WTC11 (cell line): ENCODE measurements around the gene CNOT6. TPM values are rescaled to one million over a fixed set of nuclear protein-coding genes. Genes with fewer than 3 reads are reported as not detected.

Experiments
- ATAC-seq: fragments of 200-7000 bp; cut with Tn5 transposase; 2 replicates; pipeline ENCODE4 v1.10.0; 2021; ENCODE audit warnings: mild to moderate bottlenecking, moderate library complexity
- CTCF ChIA-PET: fragments of 300-600 bp; sonication (Branson Sonifier 250); formaldehyde crosslinking; loops from one replicate; lab custom pipeline; 2021; ENCODE audit warnings: antibody characterized with exemption; lab: Charles Lee
- POLR2A ChIA-PET: fragments of 350-600 bp; sonication (Branson Sonifier 250); formaldehyde crosslinking; loops from one replicate; lab custom pipeline; 2021; ENCODE audit warnings: antibody characterized with exemption; lab: Charles Lee
- DNase-seq: peaks from one replicate; pipeline ENCODE4 v3.0.0; 2021; ENCODE audit warnings: low spot score
- H3K27ac Mint-ChIP-seq: 2 replicates; pipeline ENCODE4 v1.8.0; 2021; ENCODE audit warnings: mixed read lengths
- H3K27me3 Mint-ChIP-seq: 2 replicates; pipeline ENCODE4 v1.8.0; 2021; ENCODE audit warnings: low read depth, mild to moderate bottlenecking, moderate library complexity, mixed read lengths
- H3K36me3 Mint-ChIP-seq: 2 replicates; pipeline ENCODE4 v1.8.0; 2021; ENCODE audit warnings: mixed read lengths
- H3K4me1 Mint-ChIP-seq: 2 replicates; pipeline ENCODE4 v1.8.0; 2022; ENCODE audit warnings: mixed read lengths
- H3K4me3 Mint-ChIP-seq: 2 replicates; pipeline ENCODE4 v1.8.0; 2021; ENCODE audit warnings: mild to moderate bottlenecking, moderate library complexity, mixed read lengths
- H3K9me3 Mint-ChIP-seq: 2 replicates; pipeline ENCODE4 v1.8.0; 2021; ENCODE audit warnings: mixed read lengths
- ATF1 ChIP-seq: sonication (generic); formaldehyde crosslinking; IDR thresholded peaks from 2 replicates; pipeline ENCODE4 v1.8.1; 2023; ENCODE audit warnings: mild to moderate bottlenecking, moderate library complexity, missing genetic modification reagents
- FOXP1 ChIP-seq: sonication (generic); formaldehyde crosslinking; IDR thresholded peaks from 2 replicates; pipeline ENCODE4 v1.8.0; 2022; ENCODE audit warnings: missing genetic modification reagents, mild to moderate bottlenecking, moderate library complexity, borderline replicate concordance
- KAT7 ChIP-seq: sonication (generic); formaldehyde crosslinking; IDR thresholded peaks from 2 replicates; pipeline ENCODE4 v1.8.1; 2023; ENCODE audit warnings: missing genetic modification reagents, mild to moderate bottlenecking, borderline replicate concordance
- NFE2L1 ChIP-seq: sonication (generic); formaldehyde crosslinking; IDR thresholded peaks from 2 replicates; pipeline ENCODE4 v1.8.1; 2023; ENCODE audit warnings: missing genetic modification reagents
- NR3C1 ChIP-seq: sonication (generic); formaldehyde crosslinking; conservative IDR thresholded peaks from 2 replicates; pipeline ENCODE4 v1.8.1; 2023; ENCODE audit warnings: low read depth, mild to moderate bottlenecking, missing genetic modification reagents
- RORB ChIP-seq: fragments of 250-450 bp; sonication (Bioruptor Pico); IDR thresholded peaks from 2 replicates; pipeline ENCODE4 v1.9.0; 2021; ENCODE audit warnings: mild to moderate bottlenecking
- SOX15 ChIP-seq: fragments of 250-450 bp; sonication (Bioruptor Pico); IDR thresholded peaks from 2 replicates; pipeline ENCODE4 v1.9.0; 2021; ENCODE audit warnings: mild to moderate bottlenecking
- SP1 ChIP-seq: sonication (generic); formaldehyde crosslinking; conservative IDR thresholded peaks from 2 replicates; pipeline ENCODE4 v1.8.1; 2022; ENCODE audit warnings: missing genetic modification reagents
- TEAD4 ChIP-seq: sonication (generic); formaldehyde crosslinking; IDR thresholded peaks from 2 replicates; pipeline ENCODE4 v1.8.0; 2022; ENCODE audit warnings: mild to moderate bottlenecking, missing genetic modification reagents
- TP53 ChIP-seq: sonication (generic); formaldehyde crosslinking; IDR thresholded peaks from 2 replicates; pipeline ENCODE4 v1.8.1; 2023; ENCODE audit warnings: mild to moderate bottlenecking, missing genetic modification reagents
- ZNF232 ChIP-seq: sonication (generic); formaldehyde crosslinking; IDR thresholded peaks from 2 replicates; pipeline ENCODE4 v1.8.0; 2022; ENCODE audit warnings: mild to moderate bottlenecking, missing genetic modification reagents
- total RNA-seq: library from RNA; stranded (reverse); gene quantifications from 3 replicates; pipeline ENCODE4 v1.2.3, GENCODE V29; 2021
- TF ChIP-seq, protein P1 (sequence below): sonication (generic); formaldehyde crosslinking; IDR thresholded peaks from 2 replicates; pipeline ENCODE4 v1.8.0; 2022; ENCODE audit warnings: mild to moderate bottlenecking, missing genetic modification reagents
- TF ChIP-seq, protein P2 (sequence below): sonication (generic); formaldehyde crosslinking; IDR thresholded peaks from 2 replicates; pipeline ENCODE4 v1.8.1; 2022; ENCODE audit warnings: mild to moderate bottlenecking, missing genetic modification reagents, moderate library complexity, borderline replicate concordance
- TF ChIP-seq, protein P3 (sequence below): sonication (generic); formaldehyde crosslinking; conservative IDR thresholded peaks from 2 replicates; pipeline ENCODE4 v1.8.1; 2023; ENCODE audit warnings: mild to moderate bottlenecking, low read depth, missing genetic modification reagents, moderate library complexity
- TF ChIP-seq, protein P4 (sequence below): fragments of 250-450 bp; sonication (Bioruptor Pico); IDR thresholded peaks from 2 replicates; pipeline ENCODE4 v1.9.0; 2021; ENCODE audit warnings: moderate library complexity, mild to moderate bottlenecking, inconsistent platforms, borderline replicate concordance
- TF ChIP-seq, protein P5 (sequence below): fragments of 250-450 bp; sonication (Bioruptor Pico); IDR thresholded peaks from 2 replicates; pipeline ENCODE4 v1.9.0; 2021; ENCODE audit warnings: mild to moderate bottlenecking
- TF ChIP-seq, protein P6 (sequence below): sonication (generic); formaldehyde crosslinking; IDR thresholded peaks from 2 replicates; pipeline ENCODE4 v1.8.1; 2023; ENCODE audit warnings: mild to moderate bottlenecking, missing genetic modification reagents, borderline replicate concordance
- TF ChIP-seq, protein P7 (sequence below): sonication (generic); formaldehyde crosslinking; IDR thresholded peaks from 2 replicates; pipeline ENCODE4 v1.8.0; 2022; ENCODE audit warnings: mild to moderate bottlenecking, missing genetic modification reagents
- TF ChIP-seq, protein P8 (sequence below): fragments of 250-450 bp; sonication (Bioruptor Pico); IDR thresholded peaks from 2 replicates; pipeline ENCODE4 v1.8.0; 2021; ENCODE audit warnings: mild to moderate bottlenecking

Gene CNOT6
- total RNA-seq, 1 experiment from 2014 or later = 41.0 TPM

DNA sequence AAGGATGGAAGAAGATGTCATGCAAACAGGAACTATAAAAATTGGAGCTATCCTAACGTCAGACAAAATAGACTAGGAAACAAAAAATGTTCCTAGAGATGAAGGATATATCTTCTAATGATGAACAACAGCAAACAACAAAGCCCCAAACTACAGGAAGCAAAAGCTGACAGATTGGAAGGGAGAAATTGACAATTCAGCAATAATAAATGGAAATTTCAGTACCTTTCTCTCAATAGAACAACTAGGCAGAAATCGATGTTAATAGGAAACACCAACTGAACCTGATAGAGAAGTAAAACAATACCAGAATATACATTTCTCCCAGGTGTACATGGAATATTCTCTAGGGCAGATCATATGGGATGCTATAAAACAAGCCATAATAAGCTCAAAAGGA is 89.6 kb downstream of the CNOT6 start:
- Mint-ChIP-seq H3K27me3 (peaks cover 8% of the 10 kb centered on the region), H3K4me1 (no peaks in the 10 kb centered on the region), H3K4me3 (no peak overlapping the region), H3K27ac (no peak overlapping the region), H3K36me3 (no peaks in the 10 kb centered on the region), H3K9me3 (no peaks in the 10 kb centered on the region)
- no peak for DNase-seq
- TF ChIP-seq ZNF232 (no peak), ATF1 (CRISPR knock-in tag) (no peak), SP1 (CRISPR knock-in tag) (no peak), TEAD4 (CRISPR knock-in tag) (no peak), NR3C1 (CRISPR knock-in tag) (no peak), NFE2L1 (CRISPR knock-in tag) (no peak), TP53 (CRISPR knock-in tag) (no peak), RORB (no peak), KAT7 (CRISPR knock-in tag) (no peak), SOX15 (CRISPR knock-in tag) (no peak), FOXP1 (CRISPR knock-in tag) (no peak)
- TF ChIP-seq, protein P1, sequence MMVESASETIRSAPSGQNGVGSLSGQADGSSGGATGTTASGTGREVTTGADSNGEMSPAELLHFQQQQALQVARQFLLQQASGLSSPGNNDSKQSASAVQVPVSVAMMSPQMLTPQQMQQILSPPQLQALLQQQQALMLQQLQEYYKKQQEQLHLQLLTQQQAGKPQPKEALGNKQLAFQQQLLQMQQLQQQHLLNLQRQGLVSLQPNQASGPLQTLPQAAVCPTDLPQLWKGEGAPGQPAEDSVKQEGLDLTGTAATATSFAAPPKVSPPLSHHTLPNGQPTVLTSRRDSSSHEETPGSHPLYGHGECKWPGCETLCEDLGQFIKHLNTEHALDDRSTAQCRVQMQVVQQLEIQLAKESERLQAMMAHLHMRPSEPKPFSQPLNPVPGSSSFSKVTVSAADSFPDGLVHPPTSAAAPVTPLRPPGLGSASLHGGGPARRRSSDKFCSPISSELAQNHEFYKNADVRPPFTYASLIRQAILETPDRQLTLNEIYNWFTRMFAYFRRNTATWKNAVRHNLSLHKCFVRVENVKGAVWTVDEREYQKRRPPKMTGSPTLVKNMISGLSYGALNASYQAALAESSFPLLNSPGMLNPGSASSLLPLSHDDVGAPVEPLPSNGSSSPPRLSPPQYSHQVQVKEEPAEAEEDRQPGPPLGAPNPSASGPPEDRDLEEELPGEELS (CRISPR knock-in tag) = no peak
- TF ChIP-seq, protein P2, sequence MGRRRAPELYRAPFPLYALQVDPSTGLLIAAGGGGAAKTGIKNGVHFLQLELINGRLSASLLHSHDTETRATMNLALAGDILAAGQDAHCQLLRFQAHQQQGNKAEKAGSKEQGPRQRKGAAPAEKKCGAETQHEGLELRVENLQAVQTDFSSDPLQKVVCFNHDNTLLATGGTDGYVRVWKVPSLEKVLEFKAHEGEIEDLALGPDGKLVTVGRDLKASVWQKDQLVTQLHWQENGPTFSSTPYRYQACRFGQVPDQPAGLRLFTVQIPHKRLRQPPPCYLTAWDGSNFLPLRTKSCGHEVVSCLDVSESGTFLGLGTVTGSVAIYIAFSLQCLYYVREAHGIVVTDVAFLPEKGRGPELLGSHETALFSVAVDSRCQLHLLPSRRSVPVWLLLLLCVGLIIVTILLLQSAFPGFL (CRISPR knock-in tag) = no peak
- TF ChIP-seq, protein P3, sequence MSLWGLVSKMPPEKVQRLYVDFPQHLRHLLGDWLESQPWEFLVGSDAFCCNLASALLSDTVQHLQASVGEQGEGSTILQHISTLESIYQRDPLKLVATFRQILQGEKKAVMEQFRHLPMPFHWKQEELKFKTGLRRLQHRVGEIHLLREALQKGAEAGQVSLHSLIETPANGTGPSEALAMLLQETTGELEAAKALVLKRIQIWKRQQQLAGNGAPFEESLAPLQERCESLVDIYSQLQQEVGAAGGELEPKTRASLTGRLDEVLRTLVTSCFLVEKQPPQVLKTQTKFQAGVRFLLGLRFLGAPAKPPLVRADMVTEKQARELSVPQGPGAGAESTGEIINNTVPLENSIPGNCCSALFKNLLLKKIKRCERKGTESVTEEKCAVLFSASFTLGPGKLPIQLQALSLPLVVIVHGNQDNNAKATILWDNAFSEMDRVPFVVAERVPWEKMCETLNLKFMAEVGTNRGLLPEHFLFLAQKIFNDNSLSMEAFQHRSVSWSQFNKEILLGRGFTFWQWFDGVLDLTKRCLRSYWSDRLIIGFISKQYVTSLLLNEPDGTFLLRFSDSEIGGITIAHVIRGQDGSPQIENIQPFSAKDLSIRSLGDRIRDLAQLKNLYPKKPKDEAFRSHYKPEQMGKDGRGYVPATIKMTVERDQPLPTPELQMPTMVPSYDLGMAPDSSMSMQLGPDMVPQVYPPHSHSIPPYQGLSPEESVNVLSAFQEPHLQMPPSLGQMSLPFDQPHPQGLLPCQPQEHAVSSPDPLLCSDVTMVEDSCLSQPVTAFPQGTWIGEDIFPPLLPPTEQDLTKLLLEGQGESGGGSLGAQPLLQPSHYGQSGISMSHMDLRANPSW (CRISPR knock-in tag) = no peak
- TF ChIP-seq, protein P4, sequence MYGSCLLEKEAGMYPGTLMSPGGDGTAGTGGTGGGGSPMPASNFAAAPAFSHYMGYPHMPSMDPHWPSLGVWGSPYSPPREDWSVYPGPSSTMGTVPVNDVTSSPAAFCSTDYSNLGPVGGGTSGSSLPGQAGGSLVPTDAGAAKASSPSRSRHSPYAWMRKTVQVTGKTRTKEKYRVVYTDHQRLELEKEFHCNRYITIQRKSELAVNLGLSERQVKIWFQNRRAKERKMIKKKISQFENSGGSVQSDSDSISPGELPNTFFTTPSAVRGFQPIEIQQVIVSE (CRISPR knock-in tag) = no peak
- TF ChIP-seq, protein P5, sequence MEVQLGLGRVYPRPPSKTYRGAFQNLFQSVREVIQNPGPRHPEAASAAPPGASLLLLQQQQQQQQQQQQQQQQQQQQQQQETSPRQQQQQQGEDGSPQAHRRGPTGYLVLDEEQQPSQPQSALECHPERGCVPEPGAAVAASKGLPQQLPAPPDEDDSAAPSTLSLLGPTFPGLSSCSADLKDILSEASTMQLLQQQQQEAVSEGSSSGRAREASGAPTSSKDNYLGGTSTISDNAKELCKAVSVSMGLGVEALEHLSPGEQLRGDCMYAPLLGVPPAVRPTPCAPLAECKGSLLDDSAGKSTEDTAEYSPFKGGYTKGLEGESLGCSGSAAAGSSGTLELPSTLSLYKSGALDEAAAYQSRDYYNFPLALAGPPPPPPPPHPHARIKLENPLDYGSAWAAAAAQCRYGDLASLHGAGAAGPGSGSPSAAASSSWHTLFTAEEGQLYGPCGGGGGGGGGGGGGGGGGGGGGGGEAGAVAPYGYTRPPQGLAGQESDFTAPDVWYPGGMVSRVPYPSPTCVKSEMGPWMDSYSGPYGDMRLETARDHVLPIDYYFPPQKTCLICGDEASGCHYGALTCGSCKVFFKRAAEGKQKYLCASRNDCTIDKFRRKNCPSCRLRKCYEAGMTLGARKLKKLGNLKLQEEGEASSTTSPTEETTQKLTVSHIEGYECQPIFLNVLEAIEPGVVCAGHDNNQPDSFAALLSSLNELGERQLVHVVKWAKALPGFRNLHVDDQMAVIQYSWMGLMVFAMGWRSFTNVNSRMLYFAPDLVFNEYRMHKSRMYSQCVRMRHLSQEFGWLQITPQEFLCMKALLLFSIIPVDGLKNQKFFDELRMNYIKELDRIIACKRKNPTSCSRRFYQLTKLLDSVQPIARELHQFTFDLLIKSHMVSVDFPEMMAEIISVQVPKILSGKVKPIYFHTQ (CRISPR knock-in tag) = no peak
- TF ChIP-seq, protein P6, sequence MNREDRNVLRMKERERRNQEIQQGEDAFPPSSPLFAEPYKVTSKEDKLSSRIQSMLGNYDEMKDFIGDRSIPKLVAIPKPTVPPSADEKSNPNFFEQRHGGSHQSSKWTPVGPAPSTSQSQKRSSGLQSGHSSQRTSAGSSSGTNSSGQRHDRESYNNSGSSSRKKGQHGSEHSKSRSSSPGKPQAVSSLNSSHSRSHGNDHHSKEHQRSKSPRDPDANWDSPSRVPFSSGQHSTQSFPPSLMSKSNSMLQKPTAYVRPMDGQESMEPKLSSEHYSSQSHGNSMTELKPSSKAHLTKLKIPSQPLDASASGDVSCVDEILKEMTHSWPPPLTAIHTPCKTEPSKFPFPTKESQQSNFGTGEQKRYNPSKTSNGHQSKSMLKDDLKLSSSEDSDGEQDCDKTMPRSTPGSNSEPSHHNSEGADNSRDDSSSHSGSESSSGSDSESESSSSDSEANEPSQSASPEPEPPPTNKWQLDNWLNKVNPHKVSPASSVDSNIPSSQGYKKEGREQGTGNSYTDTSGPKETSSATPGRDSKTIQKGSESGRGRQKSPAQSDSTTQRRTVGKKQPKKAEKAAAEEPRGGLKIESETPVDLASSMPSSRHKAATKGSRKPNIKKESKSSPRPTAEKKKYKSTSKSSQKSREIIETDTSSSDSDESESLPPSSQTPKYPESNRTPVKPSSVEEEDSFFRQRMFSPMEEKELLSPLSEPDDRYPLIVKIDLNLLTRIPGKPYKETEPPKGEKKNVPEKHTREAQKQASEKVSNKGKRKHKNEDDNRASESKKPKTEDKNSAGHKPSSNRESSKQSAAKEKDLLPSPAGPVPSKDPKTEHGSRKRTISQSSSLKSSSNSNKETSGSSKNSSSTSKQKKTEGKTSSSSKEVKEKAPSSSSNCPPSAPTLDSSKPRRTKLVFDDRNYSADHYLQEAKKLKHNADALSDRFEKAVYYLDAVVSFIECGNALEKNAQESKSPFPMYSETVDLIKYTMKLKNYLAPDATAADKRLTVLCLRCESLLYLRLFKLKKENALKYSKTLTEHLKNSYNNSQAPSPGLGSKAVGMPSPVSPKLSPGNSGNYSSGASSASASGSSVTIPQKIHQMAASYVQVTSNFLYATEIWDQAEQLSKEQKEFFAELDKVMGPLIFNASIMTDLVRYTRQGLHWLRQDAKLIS (CRISPR knock-in tag) = no peak
- TF ChIP-seq, protein P7, sequence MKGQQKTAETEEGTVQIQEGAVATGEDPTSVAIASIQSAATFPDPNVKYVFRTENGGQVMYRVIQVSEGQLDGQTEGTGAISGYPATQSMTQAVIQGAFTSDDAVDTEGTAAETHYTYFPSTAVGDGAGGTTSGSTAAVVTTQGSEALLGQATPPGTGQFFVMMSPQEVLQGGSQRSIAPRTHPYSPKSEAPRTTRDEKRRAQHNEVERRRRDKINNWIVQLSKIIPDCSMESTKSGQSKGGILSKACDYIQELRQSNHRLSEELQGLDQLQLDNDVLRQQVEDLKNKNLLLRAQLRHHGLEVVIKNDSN (CRISPR knock-in tag) = no peak
- TF ChIP-seq, protein P8, sequence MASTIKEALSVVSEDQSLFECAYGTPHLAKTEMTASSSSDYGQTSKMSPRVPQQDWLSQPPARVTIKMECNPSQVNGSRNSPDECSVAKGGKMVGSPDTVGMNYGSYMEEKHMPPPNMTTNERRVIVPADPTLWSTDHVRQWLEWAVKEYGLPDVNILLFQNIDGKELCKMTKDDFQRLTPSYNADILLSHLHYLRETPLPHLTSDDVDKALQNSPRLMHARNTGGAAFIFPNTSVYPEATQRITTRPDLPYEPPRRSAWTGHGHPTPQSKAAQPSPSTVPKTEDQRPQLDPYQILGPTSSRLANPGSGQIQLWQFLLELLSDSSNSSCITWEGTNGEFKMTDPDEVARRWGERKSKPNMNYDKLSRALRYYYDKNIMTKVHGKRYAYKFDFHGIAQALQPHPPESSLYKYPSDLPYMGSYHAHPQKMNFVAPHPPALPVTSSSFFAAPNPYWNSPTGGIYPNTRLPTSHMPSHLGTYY (CRISPR knock-in tag) = no peak
- no peak for ATAC-seq
- ChIA-PET POLR2A (interaction anchor here (0.5 kb wide), 1 partner anchor 16 kb away, joined by 6 read pairs; no protein-coding TSS in a partner anchor), CTCF (interaction anchor here (1.2 kb wide), 1 partner anchor 9 kb away, joined by 3 read pairs; no protein-coding TSS in a partner anchor)
